Measurements from ENCODE around the gene PHF20. TPM values are rescaled to one million over a fixed set of nuclear protein-coding genes. Genes with fewer than 3 reads are reported as not detected.

PHF20 gene
- total and polyA plus RNA-seq, 2 of the 8 experiments (the other 6 are each of a cell fraction or from before 2014, with no cell fraction given), result 25.6 to 70.1 TPM

- TF ChIP-seq CHD7 (IDR thresholded peaks at IDR 0.05; ENCODE audit: insufficient replicate concordance, low read length) (no peak), ATF3 (IDR thresholded peaks at IDR 0.05; ENCODE audit: insufficient read depth, low read depth, low read length) (no peak), KDM4A (IDR thresholded peaks at IDR 0.05; ENCODE audit: low read depth, low read length, severe bottlenecking) (no peak), ASH2L (IDR thresholded peaks at IDR 0.05; ENCODE audit: low read length) (no peak), CREB1 (IDR thresholded peaks at IDR 0.05) (no peak)
Measured at GRCh38 chr20:35766843-35767242, 5.0 kb upstream of the PHF20 start (continued).
